VCaP (cell line): ENCODE measurements around the gene RBM15.
A peak's percentile ranks its signal among the peaks of the same experiment; 100 is the strongest.

Experiments
- H3K27ac ChIP-seq: fragments of 450-650 bp; 2 replicates; pipeline ENCODE4 v1.5.1; 2017
- CTCF ChIP-seq: fragments of 450-650 bp; conservative IDR thresholded peaks from 2 replicates; pipeline ENCODE4 v1.5.1; 2017; ENCODE audit warnings: mild to moderate bottlenecking, moderate library complexity

The RBM15 gene

GRCh38 chr1:110344152-110344551, 5.0 kb downstream of the RBM15 start:
- peak overlapping the region; percentile 97 for H3K27ac ChIP-seq
- no peak for TF ChIP-seq CTCF

- peak overlapping the region; percentile 97 for H3K27ac ChIP-seq
- TF ChIP-seq CTCF = no peak
Observed at GRCh38 chr1:110345480-110345879, 6.3 kb downstream of the RBM15 start.

- H3K27ac ChIP-seq = no peak overlapping the region
- TF ChIP-seq CTCF = no peak
Observed at GRCh38 chr1:110346690-110347089, 7.5 kb downstream of the RBM15 start.

- TF ChIP-seq CTCF = no peak
Observed at GRCh38 chr1:110347182-110347893, 8.2 kb downstream of the RBM15 start.

GRCh38 chr1:110348050-110348449, 8.9 kb downstream of the RBM15 start:
- TF ChIP-seq CTCF = no peak
- no peak overlapping the region for H3K27ac ChIP-seq

More at GRCh38 chr1:110347182-110347893, 8.2 kb downstream of the RBM15 start:
- no peak overlapping the region for H3K27ac ChIP-seq

GRCh38 chr1:110348771-110349170, 9.6 kb downstream of the RBM15 start:
- TF ChIP-seq CTCF = no peak
- H3K27ac ChIP-seq = no peak overlapping the region

GRCh38 chr1:110350360-110350759, 11.2 kb downstream of the RBM15 start:
- no peak overlapping the region for H3K27ac ChIP-seq
- TF ChIP-seq CTCF = no peak
